PC-9 (cell line): ENCODE data around the gene VAC14. TPM values are rescaled to one million over a fixed set of nuclear protein-coding genes. Genes with fewer than 3 reads are reported as not detected.

ENCODE experiments used
- BruUV-seq: library from RNA; stranded (reverse); fragments of 400-500 nt; replicated peaks from 2 replicates; lab custom pipeline; 2021; lab: Mats Ljungman, UMichigan
- CTCF ChIA-PET: fragments of 300-600 bp; sonication (Branson Sonifier 250); formaldehyde crosslinking; loops from one replicate; lab custom pipeline; 2022; ENCODE audit warnings: antibody characterized with exemption; lab: Charles Lee
- POLR2A ChIA-PET: fragments of 300-600 bp; sonication (Branson Sonifier 250); formaldehyde crosslinking; loops from one replicate; lab custom pipeline; 2022; ENCODE audit warnings: antibody characterized with exemption; ENCODE audit not compliant: unreplicated experiment; lab: Charles Lee
- DNase-seq, 2 experiments: peaks; one replicate each; pipeline versions ENCODE4 v3.0.0 to v3.0.0-alpha.2; 2015 to 2022; ENCODE audit warnings: mixed read lengths in 1 of 2
- H2AFZ ChIP-seq: fragments of 200-600 bp; sonication (generic); 2 replicates; pipeline ENCODE4 v1.8.1; 2017; ENCODE audit warnings: antibody characterized with exemption
- H3F3A ChIP-seq: fragments of 200-600 bp; sonication (generic); 2 replicates; pipeline ENCODE4 v1.8.1; 2017; ENCODE audit warnings: antibody characterized with exemption, mild to moderate bottlenecking, low read depth; ENCODE audit not compliant: insufficient read depth
- H3K27ac ChIP-seq: fragments of 200-600 bp; sonication (generic); 2 replicates; pipeline ENCODE4 v1.6.1; 2016; ENCODE audit warnings: mixed run types
- H3K27me3 ChIP-seq: fragments of 200-600 bp; sonication (generic); 2 replicates; pipeline ENCODE4 v1.6.1; 2016; ENCODE audit warnings: low read depth, mixed run types; ENCODE audit not compliant: insufficient read depth
- H3K36me3 ChIP-seq: fragments of 200-600 bp; sonication (generic); 2 replicates; pipeline ENCODE4 v1.6.1; 2016; ENCODE audit warnings: low read depth, mixed run types
- H3K4me1 ChIP-seq: fragments of 200-600 bp; sonication (generic); replicated peaks from 2 replicates; pipeline ENCODE4 v1.6.1; 2016; ENCODE audit warnings: mixed run types; ENCODE audit not compliant: insufficient read depth
- H3K4me2 ChIP-seq: fragments of 200-600 bp; sonication (generic); 2 replicates; pipeline ENCODE4 v1.6.1; 2017; ENCODE audit warnings: mixed run types
- H3K4me3 ChIP-seq: fragments of 200-600 bp; sonication (generic); 2 replicates; pipeline ENCODE4 v1.6.1; 2016; ENCODE audit warnings: mixed run types
- H3K79me2 ChIP-seq: fragments of 200-600 bp; sonication (generic); 2 replicates; pipeline ENCODE4 v1.6.1; 2017; ENCODE audit warnings: low read depth, mixed run types
- H3K9me2 ChIP-seq: fragments of 200-600 bp; sonication (generic); 2 replicates; pipeline ENCODE4 v1.8.1; 2017; ENCODE audit warnings: mild to moderate bottlenecking; ENCODE audit not compliant: insufficient read depth
- H3K9me3 ChIP-seq: fragments of 200-600 bp; sonication (generic); 2 replicates; pipeline ENCODE4 v1.8.1; 2016; ENCODE audit warnings: low read depth; ENCODE audit not compliant: insufficient read depth
- H4K20me1 ChIP-seq: fragments of 200-600 bp; sonication (generic); 2 replicates; pipeline ENCODE4 v1.8.1; 2017; ENCODE audit not compliant: insufficient read depth
- CTCF ChIP-seq: fragments of 200-600 bp; sonication (generic); conservative IDR thresholded peaks from 2 replicates; pipeline ENCODE4 v1.6.1; 2017; ENCODE audit warnings: mixed run types, antibody characterized with exemption, mild to moderate bottlenecking, moderate library complexity
- EZH2 ChIP-seq: fragments of 200-600 bp; sonication (generic); IDR thresholded peaks from 2 replicates; pipeline ENCODE4 v1.8.0; 2017; ENCODE audit warnings: antibody characterized with exemption, low read depth
- intact Hi-C: fragments of 100-400 bp; cut with micrococcal nuclease; formaldehyde crosslinking; loops from one replicate; pipeline ENCODE4 v1.10.0; 2022; ENCODE audit not compliant: unreplicated experiment
- total RNA-seq: library from RNA; stranded (reverse); gene quantifications from 2 replicates; pipeline ENCODE4 v1.2.3, GENCODE V29; 2021

The VAC14 gene
- total RNA-seq, 1 experiment from 2014 or later = 46.8 TPM

- Histone ChIP-seq H3K4me1 (peaks cover 25% of the 10 kb centered on the region), H3K27me3 (no peaks in the 10 kb centered on the region), H2AFZ (no peak overlapping the region), H3K27ac (peak overlapping the region; percentile 60), H3K4me2 (peak overlapping the region; percentile 66), H3K4me3 (peak overlapping the region; percentile 25; the same call in 1 of the 2 replicates), H3F3A (peaks cover 22% of the 10 kb centered on the region), H3K36me3 (no peaks in the 10 kb centered on the region), H4K20me1 (no peaks in the 10 kb centered on the region), H3K9me2 (no peaks in the 10 kb centered on the region), H3K79me2 (0 out of 2 replicates have a peak, but pooled peaks cover 8% of the 10 kb centered on the region), H3K9me3 (no peaks in the 10 kb centered on the region)
- ChIA-PET CTCF (interaction anchor here (0.6 kb wide), 1 partner anchor 10 kb away, joined by 5 read pairs; no protein-coding TSS in a partner anchor), POLR2A (interaction anchor here (0.5 to 0.7 kb wide), 4 partner anchors 19 to 1178 kb away, joined by 3 to 10 read pairs (median 5); no protein-coding TSS in a partner anchor)
- intact Hi-C loops = loop anchor here (1.0 kb wide), 1 partner anchor 10 kb away; no protein-coding TSS in a partner anchor
- no TSS peak for BruUV-seq
- DNase-seq = peak; percentile 89 to 91
- no peak for TF ChIP-seq EZH2
- no peak for TF ChIP-seq CTCF
Observed at GRCh38 chr16:70706948-70707465, 94.0 kb downstream of the VAC14 start.

GRCh38 chr16:70705056-70705455 lies 95.9 kb downstream of the VAC14 start:
- no peaks in the 10 kb centered on the region for H3K9me3 ChIP-seq
- no peak overlapping the region for H3K4me3 ChIP-seq
- CTCF ChIA-PET = no interaction called here
- H3K4me1 ChIP-seq = peaks cover 25% of the 10 kb centered on the region
- no peaks in the 10 kb centered on the region for H4K20me1 ChIP-seq
- H3K36me3 ChIP-seq = no peaks in the 10 kb centered on the region
- TF ChIP-seq EZH2 (no peak), CTCF (no peak)
- intact Hi-C loops = no loop called here
- H3K9me2 ChIP-seq = no peaks in the 10 kb centered on the region
- no peak for DNase-seq
- H2AFZ ChIP-seq = no peak overlapping the region
- H3K27me3 ChIP-seq = no peaks in the 10 kb centered on the region
- no peak overlapping the region for H3K27ac ChIP-seq
- H3K79me2 ChIP-seq = 0 out of 2 replicates have a peak, but pooled peaks cover 8% of the 10 kb centered on the region
- no TSS peak for BruUV-seq
- peaks cover 22% of the 10 kb centered on the region for H3F3A ChIP-seq
- no peak overlapping the region for H3K4me2 ChIP-seq
- POLR2A ChIA-PET = no interaction called here

GRCh38 chr16:70704586-70704985 lies 96.4 kb downstream of the VAC14 start:
- Histone ChIP-seq H4K20me1 (no peaks in the 10 kb centered on the region), H3K27me3 (no peaks in the 10 kb centered on the region), H3K4me2 (no peak overlapping the region), H3K9me3 (no peaks in the 10 kb centered on the region), H3K27ac (no peak overlapping the region), H3K36me3 (no peaks in the 10 kb centered on the region), H3K4me1 (peaks cover 25% of the 10 kb centered on the region), H3K4me3 (no peak overlapping the region), H3F3A (peaks cover 22% of the 10 kb centered on the region), H2AFZ (no peak overlapping the region), H3K79me2 (0 out of 2 replicates have a peak, but pooled peaks cover 8% of the 10 kb centered on the region), H3K9me2 (no peaks in the 10 kb centered on the region)
- BruUV-seq = no TSS peak
- ChIA-PET POLR2A (no interaction called here), CTCF (no interaction called here)
- TF ChIP-seq EZH2 = no peak
- TF ChIP-seq CTCF = no peak
- intact Hi-C loops = no loop called here
- DNase-seq = no peak
